D721Med (cell line): ENCODE measurements around the gene SLC6A6.
A peak's percentile ranks its signal among the peaks of the same experiment; 100 is the strongest.

Experiments
- DNase-seq: peaks from one replicate; pipeline ENCODE4 v3.0.0; 2011; ENCODE audit warnings: low spot score; ENCODE audit not compliant: insufficient read length
- FAIRE-seq: peaks from 2 replicates; lab custom pipeline; 2011; peaks lifted over from hg19 to GRCh38; lab: Jason Lieb, UNC
- CTCF ChIP-seq: IDR thresholded peaks from 2 replicates; pipeline ENCODE4 v1.5.1; 2012; ENCODE audit warnings: mild to moderate bottlenecking, control low read depth; ENCODE audit not compliant: insufficient read depth; ENCODE audit errors: missing control alignments

The SLC6A6 gene

GRCh38 chr3:14459787-14460186 lies 57.4 kb downstream of the SLC6A6 start:
- FAIRE-seq: no peak

GRCh38 chr3:14460342-14461005 lies 58.1 kb downstream of the SLC6A6 start:
- DNase-seq (no peak), FAIRE-seq (no peak)
- TF ChIP-seq CTCF: no peak

More at GRCh38 chr3:14459787-14460186, 57.4 kb downstream of the SLC6A6 start:
- TF ChIP-seq CTCF: no peak
- no peak for DNase-seq

- TF ChIP-seq CTCF: no peak
- FAIRE-seq (no peak), DNase-seq (no peak)
These were observed 58.8 kb downstream of the SLC6A6 start for GRCh38 chr3:14461006-14461747.

- peak; percentile 53 for TF ChIP-seq CTCF
- DNase-seq (no peak), FAIRE-seq (no peak)
These were observed 59.4 kb downstream of the SLC6A6 start for GRCh38 chr3:14461748-14462324.

GRCh38 chr3:14462738-14463137 lies 60.3 kb downstream of the SLC6A6 start:
- TF ChIP-seq CTCF: no peak
- no peak for FAIRE-seq

GRCh38 chr3:14463330-14464140 lies 61.1 kb downstream of the SLC6A6 start:
- no peak for DNase-seq
- FAIRE-seq: no peak
- no peak for TF ChIP-seq CTCF

More at GRCh38 chr3:14462738-14463137, 60.3 kb downstream of the SLC6A6 start:
- no peak for DNase-seq
